Brain microvascular endothelial cell (primary cell): Measurements from ENCODE around the gene PACS1.

ENCODE experiments used
- DNase-seq: peaks from one replicate; pipeline ENCODE4 v3.0.0-alpha.2; 2020
- H3K27ac ChIP-seq: fragments of 250-450 bp; sonication (Bioruptor Pico); 2 replicates; pipeline ENCODE4 v1.5.1; 2020; ENCODE audit warnings: mild to moderate bottlenecking, moderate library complexity
- H3K27me3 ChIP-seq: fragments of 250-450 bp; sonication (Bioruptor Pico); replicated peaks from 2 replicates; pipeline ENCODE4 v1.5.1; 2020; ENCODE audit warnings: mild to moderate bottlenecking
- H3K36me3 ChIP-seq: fragments of 250-450 bp; sonication (Bioruptor Pico); replicated peaks from 2 replicates; pipeline ENCODE4 v1.5.1; 2020; ENCODE audit warnings: mild to moderate bottlenecking
- H3K4me3 ChIP-seq: 2 replicates; pipeline ENCODE4 v1.5.1; 2011; ENCODE audit warnings: low read depth, mild to moderate bottlenecking, control low read depth, low read length, moderate library complexity
- CTCF ChIP-seq: IDR thresholded peaks from 2 replicates; pipeline ENCODE4 v1.5.1; 2011; ENCODE audit warnings: low read depth, mild to moderate bottlenecking, moderate library complexity, low read length, control low read depth, inconsistent platforms; ENCODE audit errors: missing control alignments
- in situ Hi-C: cut with HindIII; loops from 2 replicates; pipeline ENCODE4 v1.10.0; 2017; ENCODE audit warnings: low sequenced_read_pairs, low pct_ligation_motif_present

The PACS1 gene

GRCh38 chr11:66189031-66189745 lies 119.1 kb downstream of the PACS1 start:
- H3K27me3 ChIP-seq: no peaks in the 10 kb centered on the region
- no peak for TF ChIP-seq CTCF
- DNase-seq: no peak
- no peak overlapping the region for H3K4me3 ChIP-seq
- peak overlapping the region; percentile 4 for H3K27ac ChIP-seq
- in situ Hi-C loops: no loop called here
- peaks cover 8% of the 10 kb centered on the region for H3K36me3 ChIP-seq

GRCh38 chr11:66190786-66191185 lies 120.7 kb downstream of the PACS1 start:
- in situ Hi-C loops: no loop called here
- Histone ChIP-seq H3K27ac (no peak overlapping the region), H3K36me3 (peaks cover 20% of the 10 kb centered on the region), H3K4me3 (no peak overlapping the region), H3K27me3 (no peaks in the 10 kb centered on the region)
- TF ChIP-seq CTCF: no peak
- no peak for DNase-seq

- TF ChIP-seq CTCF: no peak
- Histone ChIP-seq H3K4me3 (no peak overlapping the region), H3K27me3 (no peaks in the 10 kb centered on the region), H3K27ac (no peak overlapping the region), H3K36me3 (peaks cover 21% of the 10 kb centered on the region)
- no peak for DNase-seq
- in situ Hi-C loops: no loop called here
Observed at GRCh38 chr11:66192181-66192863, 122.2 kb downstream of the PACS1 start.

- no peak for TF ChIP-seq CTCF
- H3K27me3 ChIP-seq: no peaks in the 10 kb centered on the region
- H3K27ac ChIP-seq: no peak overlapping the region
- DNase-seq: no peak
- H3K36me3 ChIP-seq: peaks cover 29% of the 10 kb centered on the region
- in situ Hi-C loops: no loop called here
- no peak overlapping the region for H3K4me3 ChIP-seq
Observed at GRCh38 chr11:66194391-66194790, 124.3 kb downstream of the PACS1 start.

GRCh38 chr11:66195867-66196266 lies 125.8 kb downstream of the PACS1 start:
- H3K27me3 ChIP-seq: no peaks in the 10 kb centered on the region
- H3K4me3 ChIP-seq: no peak overlapping the region
- in situ Hi-C loops: no loop called here
- no peak for DNase-seq
- peaks cover 29% of the 10 kb centered on the region for H3K36me3 ChIP-seq
- TF ChIP-seq CTCF: no peak
- no peak overlapping the region for H3K27ac ChIP-seq
